Breast epithelium (tissue), 3 donors: ENCODE results near the gene MAML3.

Experiments used
- CTCF ChIP-seq, 3 donors: fragments of 450-650 bp; IDR thresholded peaks; one replicate each; pipeline ENCODE4 v1.5.1; 2016 to 2017; ENCODE audit warnings: antibody characterized with exemption in 3 of 3, mild to moderate bottlenecking in 3 of 3, moderate library complexity in 3 of 3
- POLR2A ChIP-seq: fragments of 450-650 bp; IDR thresholded peaks from one replicate; pipeline ENCODE4 v1.6.1; 2016; ENCODE audit warnings: antibody characterized with exemption, mild to moderate bottlenecking, moderate library complexity
- POLR2AphosphoS5 ChIP-seq, 3 donors: sonication (generic); formaldehyde crosslinking; IDR thresholded peaks; one replicate each; pipeline ENCODE4 v1.6.1; 2017; ENCODE audit warnings: antibody characterized with exemption in 3 of 3

GRCh38 chr4:140003876-140004548, 150.0 kb downstream of the MAML3 start:
- TF ChIP-seq CTCF (IDR thresholded peaks at IDR 0.05) = no peak
- no peak for TF ChIP-seq POLR2A
- no peak for TF ChIP-seq POLR2AphosphoS5 (IDR thresholded peaks at IDR 0.05)
